Endothelial cell of umbilical vein (primary cell): ENCODE results near the gene FBXL19. TPM values are rescaled to one million over a fixed set of nuclear protein-coding genes. Genes with fewer than 3 reads are reported as not detected.

Source experiments
- Bru-seq: library from RNA; stranded (reverse); fragments of 400-500 nt; gene quantifications from one replicate; lab custom pipeline; 2021; lab: Mats Ljungman, UMichigan
- BruChase-seq, 2 experiments: library from RNA; stranded (reverse); fragments of 400-500 nt; gene quantifications; one replicate each; lab custom pipeline; 2021; lab: Mats Ljungman, UMichigan
- BruUV-seq: library from RNA; stranded (reverse); fragments of 400-500 nt; replicated peaks from 2 replicates; lab custom pipeline; 2021; lab: Mats Ljungman, UMichigan
- CTCF ChIA-PET: fragments of 300-600, 350-600 bp; sonication (Branson Sonifier 250); formaldehyde crosslinking; loops from one replicate; lab custom pipeline; 2021; ENCODE audit warnings: antibody characterized with exemption, inconsistent platforms; lab: Charles Lee
- POLR2A ChIA-PET: fragments of 300-600, 350-600 bp; sonication (Branson Sonifier 250); formaldehyde crosslinking; loops from one replicate; lab custom pipeline; 2021; ENCODE audit warnings: antibody characterized with exemption, inconsistent platforms; lab: Charles Lee
- DNase-seq: peaks from one replicate; pipeline ENCODE4 v3.0.0-alpha.2; 2011; ENCODE audit warnings: low read depth, low spot score
- FAIRE-seq: peaks from 2 replicates; lab custom pipeline; 2011; peaks lifted over from hg19 to GRCh38; lab: Jason Lieb, UNC
- H2AFZ ChIP-seq: 2 replicates; pipeline ENCODE4 v1.6.0; 2012; ENCODE audit warnings: low read depth, low read length, control low read depth, inconsistent platforms
- H3K27ac ChIP-seq: 2 replicates; pipeline ENCODE4 v1.5.1; 2011; ENCODE audit warnings: low read depth, mild to moderate bottlenecking, control low read depth, low read length, moderate library complexity; ENCODE audit not compliant: insufficient read depth
- H3K27me3 ChIP-seq, 2 experiments: 2 replicates each; pipeline versions ENCODE4 v1.6.0 to v1.6.1; 2011; ENCODE audit warnings: low read length in 2 of 2, mixed read lengths in 1 of 2; ENCODE audit not compliant: control insufficient read depth in 2 of 2, insufficient read depth in 2 of 2
- H3K36me3 ChIP-seq, 2 experiments: 2 replicates in 1 of 2; 3 replicates in 1 of 2; pipeline ENCODE4 v1.5.1; 2011; ENCODE audit warnings: low read length in 2 of 2, mild to moderate bottlenecking in 1 of 2, moderate library complexity in 1 of 2; ENCODE audit not compliant: control insufficient read depth in 2 of 2, insufficient read depth in 2 of 2; ENCODE audit errors: extremely low read depth in 1 of 2
- H3K4me1 ChIP-seq: 3 replicates; pipeline ENCODE4 v1.5.1; 2011; ENCODE audit warnings: mild to moderate bottlenecking, low read length; ENCODE audit not compliant: control insufficient read depth, insufficient read depth; ENCODE audit errors: extremely low read depth
- H3K4me2 ChIP-seq: 2 replicates; pipeline ENCODE4 v1.6.1; 2011; ENCODE audit warnings: low read length, control low read depth, mixed read lengths; ENCODE audit not compliant: insufficient read depth
- H3K4me3 ChIP-seq, 3 experiments: fragments of 200-600 bp in 1 of 3; sonication (generic), shearing (Covaris generic) in 1 of 3; replicated peaks in 1 of 3; 2 replicates each; pipeline ENCODE4 v1.5.1; 2011 to 2016; ENCODE audit warnings: control low read depth in 3 of 3, low read length in 3 of 3, mild to moderate bottlenecking in 2 of 3, inconsistent platforms in 1 of 3, low read depth in 1 of 3, moderate library complexity in 1 of 3; ENCODE audit not compliant: insufficient read depth in 1 of 3
- H3K79me2 ChIP-seq: 2 replicates; pipeline ENCODE4 v1.6.0; 2012; ENCODE audit warnings: low read length, inconsistent platforms; ENCODE audit not compliant: control insufficient read depth, insufficient read depth
- H3K9ac ChIP-seq: replicated peaks from 2 replicates; pipeline ENCODE3; 2011; ENCODE audit warnings: low read length, control low read depth; ENCODE audit not compliant: insufficient read depth; ENCODE audit errors: extremely low read depth
- H3K9me1 ChIP-seq: replicated peaks from 3 replicates; pipeline ENCODE4 v1.6.0; 2011; ENCODE audit warnings: mild to moderate bottlenecking, low read length; ENCODE audit not compliant: control insufficient read depth, insufficient read depth; ENCODE audit errors: extremely low read depth
- H3K9me3 ChIP-seq: replicated peaks from 2 replicates; pipeline ENCODE4 v1.5.1; 2012; ENCODE audit warnings: low read length, inconsistent platforms; ENCODE audit not compliant: control insufficient read depth, insufficient read depth
- H4K20me1 ChIP-seq: replicated peaks from 2 replicates; pipeline ENCODE3; 2011; ENCODE audit warnings: mild to moderate bottlenecking, low read length; ENCODE audit not compliant: control insufficient read depth, insufficient read depth; ENCODE audit errors: extremely low read depth
- POLR2A ChIP-seq: IDR thresholded peaks from 2 replicates; pipeline ENCODE4 v1.6.1; 2012; ENCODE audit warnings: low read depth, mild to moderate bottlenecking, control low read depth, low read length
- POLR2AphosphoS5 ChIP-seq: IDR thresholded peaks from 2 replicates; pipeline ENCODE4 v1.6.1; 2012; ENCODE audit warnings: low read depth, mild to moderate bottlenecking, control low read depth, low read length, moderate library complexity; ENCODE audit not compliant: insufficient read depth
- dilution Hi-C: fragments of 300-500 bp; cut with MboI; formaldehyde crosslinking; loops from one replicate; pipeline ENCODE4 v1.15.0; 2019; ENCODE audit warnings: low sequenced_read_pairs; ENCODE audit not compliant: extremely low pct_ligation_motif_present
- intact Hi-C: fragments of 100-400 bp; cut with micrococcal nuclease; formaldehyde crosslinking; loops from one replicate; pipeline ENCODE4 v1.10.0; 2022
- long read RNA-seq: library from polyadenylated mRNA; stranded (forward); transcript quantifications from one replicate; pipeline ENCODE4 v2.0.0, GENCODE V29; 2021
- polyA minus RNA-seq, 3 experiments: library from RNA; depleted of rRNA, polyadenylated mRNA; stranded (reverse); fragments of >200 nt; gene quantifications; 1 replicate in 1 of 3; 2 replicates in 2 of 3; pipeline ENCODE4 v1.2.3, GENCODE V29; 2011
- polyA plus RNA-seq, 4 experiments: library from polyadenylated mRNA; depleted of rRNA in 3 of 4; stranded (reverse) in 3 of 4; unstranded in 1 of 4; fragments of >200 nt; gene quantifications; 2 replicates each; pipeline versions ENCODE4 v1.2.1 to v1.2.3, GENCODE V29; 2011 to 2012; ENCODE audit warnings: missing spikeins in 1 of 4
- total RNA-seq: library from RNA; stranded (reverse); gene quantifications from 2 replicates; pipeline ENCODE4 v1.2.3, GENCODE V29; 2021

Gene FBXL19, protein sequence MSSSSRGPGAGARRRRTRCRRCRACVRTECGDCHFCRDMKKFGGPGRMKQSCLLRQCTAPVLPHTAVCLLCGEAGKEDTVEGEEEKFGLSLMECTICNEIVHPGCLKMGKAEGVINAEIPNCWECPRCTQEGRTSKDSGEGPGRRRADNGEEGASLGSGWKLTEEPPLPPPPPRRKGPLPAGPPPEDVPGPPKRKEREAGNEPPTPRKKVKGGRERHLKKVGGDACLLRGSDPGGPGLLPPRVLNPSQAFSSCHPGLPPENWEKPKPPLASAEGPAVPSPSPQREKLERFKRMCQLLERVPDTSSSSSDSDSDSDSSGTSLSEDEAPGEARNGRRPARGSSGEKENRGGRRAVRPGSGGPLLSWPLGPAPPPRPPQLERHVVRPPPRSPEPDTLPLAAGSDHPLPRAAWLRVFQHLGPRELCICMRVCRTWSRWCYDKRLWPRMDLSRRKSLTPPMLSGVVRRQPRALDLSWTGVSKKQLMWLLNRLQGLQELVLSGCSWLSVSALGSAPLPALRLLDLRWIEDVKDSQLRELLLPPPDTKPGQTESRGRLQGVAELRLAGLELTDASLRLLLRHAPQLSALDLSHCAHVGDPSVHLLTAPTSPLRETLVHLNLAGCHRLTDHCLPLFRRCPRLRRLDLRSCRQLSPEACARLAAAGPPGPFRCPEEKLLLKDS
- total RNA-seq (37.3 and 38.0 TPM in 2 replicates), polyA plus RNA-seq (22.1 and 29.5 TPM in 2 replicates), polyA minus RNA-seq (11.8 and 14.3 TPM in 2 replicates), Bru-seq, nascent RNA (percentile 52 among the genes with signal in this experiment), BruChase-seq, experiment 1, labeled RNA remaining after a 6-hour chase (percentile 88 among the genes with signal in this experiment), BruChase-seq, experiment 2, labeled RNA remaining after a 2-hour chase (percentile 80 among the genes with signal in this experiment)
- polyA plus RNA-seq (2011; cell fraction: cytosol; rRNA removed), result 13.4 and 18.6 TPM in 2 replicates
- 31.4 and 32.2 TPM in 2 replicates for polyA plus RNA-seq (2011; cell fraction: nucleus; rRNA removed)
- polyA plus RNA-seq (2012), result 17.7 and 23.7 TPM in 2 replicates
- 12.2 TPM for polyA minus RNA-seq (2011; cell fraction: cytosol; rRNA and poly(A)+ RNA removed)
- polyA minus RNA-seq (2011; cell fraction: nucleus; rRNA and poly(A)+ RNA removed), result 6.3 and 13.9 TPM in 2 replicates
- long read RNA-seq, partial matches to known transcripts, result 0 of 6 reads
- long read RNA-seq, other reads (novel, unspliced or antisense), result 6 of 6 reads

DNA sequence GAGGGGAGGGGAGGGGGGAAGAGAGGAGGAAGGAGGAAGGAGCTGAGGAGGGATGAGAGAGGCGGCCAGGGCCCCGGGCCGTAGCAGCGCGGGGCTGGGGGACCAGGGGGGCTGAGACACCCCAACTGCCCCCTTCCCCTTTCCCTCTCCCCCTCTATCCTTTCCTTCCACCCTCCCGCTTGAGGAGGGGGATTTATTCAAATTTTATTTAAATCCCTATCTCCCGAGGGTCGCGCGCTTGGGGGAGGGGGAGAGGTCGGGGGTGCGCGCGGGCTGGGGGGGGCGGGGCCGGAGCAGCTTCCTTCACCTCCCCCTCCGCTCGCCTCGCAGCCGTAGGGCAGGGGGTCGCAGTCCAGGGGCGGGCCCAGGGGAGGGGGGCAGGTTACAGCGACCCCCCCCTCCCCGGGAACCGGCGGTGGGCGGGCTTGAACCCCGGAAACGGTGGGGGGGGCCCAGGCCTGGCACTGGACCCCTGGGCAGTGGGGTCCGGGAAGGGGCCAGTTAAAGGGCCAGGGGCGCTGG lies at the start of gene FBXL19:
TSS of gene FBXL19 (plus strand) at position 19 of the 522 bp plus-strand sequence. CDS start 2,183 bp downstream, outside the sequence.
- Histone ChIP-seq H3K4me2 (peak within 1 kb of the TSS; percentile 72), H3K4me3 (peak within 1 kb of the TSS; percentile 25 to 87 (median 65)), H3K27ac (peak within 1 kb of the TSS; percentile 66), H3K9me1 (no peaks in the 10 kb centered on the region), H3K4me1 (peaks cover 2% of the 10 kb centered on the region), H3K27me3 (no peaks in the 10 kb centered on the region), H3K79me2 (no peaks in the 10 kb centered on the region), H3K9ac (peak within 1 kb of the TSS; percentile 67), H2AFZ (peak within 1 kb of the TSS; percentile 14), H3K36me3 (peaks cover 0 to 10% of the 10 kb centered on the region in 2 experiments), H3K9me3 (no peaks in the 10 kb centered on the region), H4K20me1 (no peaks in the 10 kb centered on the region)
- dilution Hi-C loops (no loop called here), intact Hi-C loops (loop anchor here (1.0 to 5.0 kb wide), 5 partner anchors 34 to 273 kb away; partner anchors contain the start of genes CFAP119, FBRS, PRR14 and RNF40)
- TF ChIP-seq POLR2A, result peak; percentile 36
- TF ChIP-seq POLR2AphosphoS5, result no peak
- DNase-seq (no peak), FAIRE-seq (no peak)
- ChIA-PET POLR2A (interaction anchor here (0.6 kb wide), 2 partner anchors 30 to 1108 kb away, joined by 4 to 5 read pairs; no protein-coding TSS in a partner anchor), CTCF (interaction anchor here (0.8 to 1.6 kb wide), 3 partner anchors 18 to 79 kb away, joined by 3 to 9 read pairs (median 5); no protein-coding TSS in a partner anchor)
- BruUV-seq, result no TSS peak
